SHP77 treated with DMSO at 0.1 percent for 48 hours (cell line): ENCODE data around the gene OSR1.

Experiments used
- DNase-seq: peaks from one replicate; lab custom pipeline; 2025; lab: John Stamatoyannopoulos, UW

The OSR1 gene

DNA sequence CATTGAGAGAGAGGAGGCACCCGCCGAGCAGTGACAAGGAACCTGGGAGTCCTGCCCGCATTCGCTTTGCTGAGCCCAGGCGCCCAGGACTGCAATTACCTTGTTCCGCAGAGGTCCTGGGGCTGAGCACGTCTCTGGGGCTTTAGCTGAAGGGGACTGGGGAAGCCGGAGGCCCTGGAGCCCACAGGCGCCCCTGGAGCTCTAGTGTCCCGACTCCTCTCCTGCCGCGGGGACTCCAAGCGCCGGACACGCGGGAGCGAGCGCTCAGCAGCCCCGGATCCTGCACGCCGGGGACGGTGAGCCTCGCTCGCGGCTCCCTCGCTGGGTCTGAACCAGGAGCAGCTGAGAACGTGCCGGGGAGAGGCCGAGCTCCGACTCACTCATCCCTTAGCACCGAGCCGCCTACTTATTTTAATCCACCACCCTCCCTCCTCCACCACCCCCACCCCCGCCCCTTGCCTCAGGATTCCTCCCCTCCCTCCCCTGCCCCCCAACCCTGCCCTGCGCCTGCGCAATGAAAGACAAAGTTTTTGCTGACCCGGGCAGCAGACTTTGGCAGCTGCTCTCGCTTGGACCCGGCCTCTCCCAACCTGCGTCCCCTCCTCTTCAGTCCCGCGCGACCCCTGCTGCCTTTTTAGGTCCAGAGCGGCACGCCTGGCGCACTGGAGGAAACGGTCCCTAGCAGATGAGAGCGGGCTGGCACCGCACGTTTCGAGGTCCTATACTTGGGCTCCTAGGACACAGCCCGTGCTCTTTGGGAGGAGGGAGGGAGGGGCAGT is at the start of gene OSR1:
OSR1 (minus strand) TSS at position 382 of the 779 bp plus-strand sequence. CDS start 4,818 bp downstream, outside the sequence.
- DNase-seq = no peak

DNA sequence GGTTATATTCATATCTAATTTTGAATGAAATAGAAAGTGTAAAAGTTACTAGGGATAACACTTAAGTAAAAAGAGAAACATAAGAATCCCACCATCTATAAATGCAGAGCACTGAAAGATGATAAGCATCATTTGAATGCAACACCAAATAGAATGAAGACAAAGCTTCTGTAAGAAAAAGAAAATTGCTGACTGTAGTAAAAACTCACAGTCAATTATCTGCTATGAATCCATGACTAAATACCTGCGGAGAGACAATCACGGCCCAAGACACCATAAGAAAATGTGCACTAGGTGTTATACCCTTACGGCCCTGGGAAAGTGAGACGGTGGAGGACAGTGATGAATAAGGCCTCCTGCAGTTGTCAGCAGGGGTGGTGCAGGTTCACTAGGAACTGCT is 45.4 kb upstream of the OSR1 start:
- DNase-seq = no peak

DNA sequence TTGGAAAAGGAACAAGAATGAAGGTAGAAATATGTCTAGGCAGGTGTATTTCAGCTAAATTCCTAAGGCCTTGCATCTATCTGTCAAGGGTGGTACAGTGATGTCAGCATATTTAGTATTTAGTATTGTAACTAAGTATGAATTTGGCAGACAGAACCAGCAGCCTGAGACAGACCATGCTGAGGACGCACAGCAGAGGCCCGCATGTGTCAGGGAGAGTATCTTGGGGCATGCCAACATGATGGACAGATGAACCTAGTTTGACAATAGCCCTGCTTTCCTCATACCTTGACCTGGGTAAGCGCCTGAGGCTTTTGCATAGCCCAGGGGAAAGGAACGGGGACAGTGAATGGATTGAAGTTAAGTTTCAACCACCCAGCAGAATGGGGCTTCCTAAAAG is 33.8 kb upstream of the OSR1 start:
- DNase-seq = no peak

DNA sequence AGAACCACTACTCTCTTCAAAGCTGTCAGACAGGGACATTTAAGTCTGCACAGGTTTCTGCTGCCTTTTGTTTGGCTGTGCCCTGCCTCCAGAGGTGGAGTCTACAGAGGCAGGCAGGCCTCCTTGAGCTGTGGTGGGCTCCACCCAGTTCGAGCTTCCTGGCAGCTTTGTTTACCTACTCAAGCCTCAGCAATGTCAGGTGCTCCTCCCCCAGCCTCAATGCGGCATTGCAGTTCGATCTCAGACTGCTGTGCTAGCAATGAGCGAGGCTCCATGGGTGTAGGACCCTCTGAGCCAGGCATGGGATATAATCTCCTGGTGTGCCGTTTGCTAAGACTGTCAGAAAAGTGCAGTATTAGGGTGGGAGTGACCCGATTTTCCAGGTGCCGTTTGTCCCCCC is 31.0 kb upstream of the OSR1 start:
- peak; percentile 7 for DNase-seq

DNA sequence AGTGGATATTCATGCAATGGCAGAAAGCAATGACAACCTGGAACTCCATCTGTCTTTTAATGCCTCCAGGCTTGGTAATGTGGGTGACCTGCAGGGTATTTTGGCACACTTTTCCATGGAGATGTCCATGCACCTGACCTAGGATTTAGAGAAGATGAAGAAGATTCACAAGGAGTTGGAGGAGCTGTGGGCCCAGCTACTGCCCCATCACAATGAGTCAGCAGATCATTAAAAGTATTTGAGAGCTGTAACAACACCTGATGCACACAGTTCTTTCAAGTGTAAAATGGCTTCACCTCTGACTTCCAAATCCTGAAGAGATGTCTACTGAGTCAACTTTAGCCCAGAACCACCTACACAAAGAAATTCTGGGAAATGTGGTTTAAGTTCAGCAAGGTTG is 22.1 kb upstream of the OSR1 start:
- DNase-seq = no peak

DNA sequence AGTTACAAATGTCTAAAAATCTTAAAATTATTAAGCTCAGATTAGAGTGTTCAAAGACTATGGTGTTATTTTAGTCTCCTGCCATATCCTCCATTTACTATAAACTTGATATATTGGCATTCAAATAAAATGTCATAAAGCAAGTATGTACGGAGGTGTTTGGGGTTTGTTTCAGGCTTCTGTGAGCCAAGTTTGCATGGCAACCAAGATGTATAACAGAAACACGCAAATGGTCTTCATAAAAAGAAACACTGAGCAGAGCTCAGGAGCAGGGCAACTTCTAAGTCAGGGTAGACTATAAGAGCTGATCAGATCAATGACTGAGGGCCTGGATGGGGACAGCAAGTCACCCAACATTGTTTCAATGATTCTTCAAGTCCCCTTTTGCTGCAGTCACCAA is 20.5 kb upstream of the OSR1 start:
- no peak for DNase-seq

DNA sequence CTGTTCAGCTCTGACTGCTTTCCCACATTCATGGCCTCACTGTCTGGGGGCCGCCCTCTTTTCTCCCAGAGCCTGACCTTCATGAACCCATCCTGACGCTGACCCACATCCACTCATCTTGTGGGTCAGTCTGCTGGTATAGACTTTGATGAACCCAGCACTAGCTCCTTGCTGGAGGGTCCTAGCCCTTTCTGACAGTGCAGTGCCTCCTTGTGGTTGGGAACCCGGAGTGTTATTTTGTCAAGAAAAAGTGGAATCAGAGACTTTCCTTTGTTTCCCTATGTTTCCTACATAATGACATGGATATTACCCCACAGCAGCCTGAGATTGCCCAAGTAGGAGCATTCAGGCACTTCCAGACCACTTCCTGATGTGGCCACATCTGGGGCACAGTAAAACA is 19.3 kb upstream of the OSR1 start:
- DNase-seq = no peak

DNA sequence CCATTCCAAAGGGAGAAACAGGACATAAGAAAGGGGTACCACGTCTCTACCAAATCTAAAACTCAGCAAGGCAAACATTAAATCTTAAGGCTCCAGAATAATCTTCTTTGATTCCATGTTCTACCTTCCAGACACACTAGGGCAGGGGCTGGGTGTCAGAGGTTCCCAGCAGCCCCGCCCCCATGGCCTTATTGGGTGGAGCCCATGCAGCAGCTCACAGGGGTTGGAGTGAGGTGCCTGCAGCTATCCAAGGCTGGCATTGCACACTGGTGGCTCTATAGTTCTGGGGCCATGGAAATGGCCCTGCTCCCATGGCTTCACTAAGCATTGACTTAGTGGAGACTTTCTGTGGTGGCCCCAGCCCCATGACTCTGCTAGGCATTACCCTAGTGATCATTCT is 14.9 kb upstream of the OSR1 start:
- no peak for DNase-seq

DNA sequence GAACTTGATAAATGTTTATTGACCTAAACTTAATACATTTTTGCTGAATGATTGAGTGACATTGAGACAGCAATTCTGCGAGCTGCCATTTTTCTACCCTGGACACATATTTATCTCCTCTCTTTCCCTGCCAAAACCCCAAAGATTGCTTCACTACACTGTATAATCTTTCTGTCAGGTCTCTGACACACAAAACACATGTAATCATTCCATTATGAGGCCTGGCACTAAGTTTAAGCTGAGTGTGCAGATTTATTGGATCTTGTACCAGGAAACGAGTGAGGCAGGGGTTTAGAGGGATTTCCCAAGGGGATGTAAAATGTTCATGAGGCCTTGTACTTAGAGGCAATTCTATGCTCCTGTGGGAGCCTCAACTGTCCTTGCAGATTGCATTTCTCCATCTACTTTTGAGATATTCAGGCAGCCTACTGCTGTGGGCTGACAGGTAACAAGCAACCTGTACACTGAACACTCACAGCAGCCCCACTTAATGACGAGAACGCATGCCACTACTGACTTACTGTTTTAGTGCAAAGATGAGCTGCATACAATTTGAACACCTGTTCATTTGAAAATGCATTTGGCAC is 13.7 kb upstream of the OSR1 start:
- DNase-seq = no peak

DNA sequence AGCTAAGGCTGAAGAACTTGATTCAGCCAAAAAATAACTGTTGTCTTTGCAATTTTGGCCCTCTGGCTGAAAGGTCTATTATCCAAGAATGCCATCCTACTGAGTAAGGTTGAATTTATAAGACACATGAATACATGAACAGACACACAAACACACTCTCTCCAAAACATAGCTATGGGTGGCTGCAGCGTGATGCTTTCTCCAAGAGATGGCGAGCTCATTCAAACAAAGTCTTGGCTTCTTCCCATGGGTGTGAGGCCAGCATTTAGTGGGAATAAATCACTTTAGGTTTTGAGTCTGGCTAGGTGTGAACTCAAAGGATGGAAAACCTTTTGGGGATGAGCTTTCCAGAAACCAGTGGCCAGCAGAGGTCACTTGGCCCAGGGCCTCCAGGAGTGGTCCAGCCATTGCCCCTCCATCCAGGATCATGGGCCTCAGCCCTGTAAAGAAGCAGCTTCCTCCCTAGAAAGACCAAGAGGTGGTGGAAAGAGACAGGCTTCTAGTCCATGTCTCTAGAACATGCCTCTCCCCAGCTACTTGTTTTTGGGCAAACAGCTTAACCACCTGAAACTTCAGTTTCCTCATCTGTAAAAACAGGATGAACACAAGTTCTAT is 11.0 kb upstream of the OSR1 start:
- no peak for DNase-seq

DNA sequence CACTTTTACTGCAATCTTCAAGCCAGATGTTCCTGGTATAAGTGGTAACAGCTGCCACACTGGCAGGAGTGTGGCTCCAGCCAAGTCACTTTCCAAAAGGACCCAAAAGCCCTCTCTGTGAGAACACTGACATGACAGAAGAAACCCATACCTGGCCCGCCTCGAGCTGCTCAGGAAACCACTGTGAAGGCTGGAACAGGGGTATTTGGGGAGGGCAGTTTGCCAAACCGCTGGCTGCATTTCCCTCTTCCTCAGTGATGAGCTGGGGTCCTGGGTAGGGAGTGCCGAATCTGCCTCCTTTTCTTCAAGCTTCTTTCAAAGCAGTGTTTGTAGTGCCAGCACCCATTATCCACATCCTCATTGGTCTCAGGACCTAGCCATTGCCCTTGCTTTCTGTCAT is 10.3 kb upstream of the OSR1 start:
- no peak for DNase-seq

DNA sequence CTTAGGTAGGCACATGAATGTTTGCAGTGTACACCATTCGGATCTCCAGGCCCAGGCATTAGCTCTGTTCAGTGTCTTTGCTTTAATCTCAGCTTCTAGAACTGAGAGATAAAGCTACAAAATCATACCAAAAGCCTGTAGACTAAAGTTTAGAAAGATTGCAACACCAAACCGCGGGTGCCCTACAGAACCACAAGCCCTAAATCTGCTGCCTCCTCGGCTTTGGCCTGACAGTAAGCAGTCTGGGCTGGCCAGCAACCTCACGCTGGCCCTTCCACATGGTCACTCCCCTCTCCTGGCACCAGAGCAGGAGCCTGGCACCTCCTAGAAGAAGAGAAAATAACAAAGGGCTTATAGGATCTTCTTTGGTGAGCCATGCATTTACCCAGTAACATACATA is 8.9 kb upstream of the OSR1 start:
- DNase-seq = no peak

DNA sequence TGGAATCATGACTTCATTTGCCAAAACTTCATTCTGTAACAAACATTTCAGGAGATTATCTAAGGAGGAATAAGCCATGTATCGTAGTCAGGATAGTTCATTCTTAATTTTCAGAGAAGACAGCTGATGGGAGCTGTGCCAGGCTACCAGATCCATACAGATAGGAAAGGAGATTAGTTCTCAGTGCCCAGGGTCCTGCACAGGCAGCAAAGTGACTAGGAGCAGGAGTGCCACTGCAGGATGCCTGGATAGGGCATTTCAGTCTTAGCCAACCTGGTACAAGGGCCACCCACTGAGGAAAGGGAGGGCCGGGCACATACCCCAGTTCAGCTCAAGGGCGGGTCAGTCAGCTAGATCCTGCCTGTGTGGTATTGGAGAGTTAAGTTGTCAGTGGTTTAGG is 6.7 kb upstream of the OSR1 start:
- no peak for DNase-seq

DNA sequence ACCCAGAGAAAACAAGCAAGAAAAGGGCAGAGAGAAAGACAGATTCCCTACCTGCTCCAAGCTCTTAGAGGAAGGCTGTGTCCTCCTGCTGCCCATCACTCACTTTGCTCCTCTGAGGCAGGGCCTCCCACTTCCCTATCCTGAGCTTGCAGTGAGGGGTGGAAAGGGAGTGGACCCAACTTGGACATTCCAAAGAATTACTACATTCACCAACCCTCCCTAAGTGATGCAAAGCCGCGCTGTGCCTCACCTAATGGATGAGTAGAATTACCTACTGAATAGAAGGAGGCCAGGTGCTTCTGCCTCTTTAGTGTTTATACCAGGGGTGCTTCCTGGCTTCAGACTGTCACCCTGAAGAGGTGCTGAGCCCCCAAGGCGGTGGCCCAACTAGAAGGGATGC is 5.6 kb upstream of the OSR1 start:
- DNase-seq = no peak

DNA sequence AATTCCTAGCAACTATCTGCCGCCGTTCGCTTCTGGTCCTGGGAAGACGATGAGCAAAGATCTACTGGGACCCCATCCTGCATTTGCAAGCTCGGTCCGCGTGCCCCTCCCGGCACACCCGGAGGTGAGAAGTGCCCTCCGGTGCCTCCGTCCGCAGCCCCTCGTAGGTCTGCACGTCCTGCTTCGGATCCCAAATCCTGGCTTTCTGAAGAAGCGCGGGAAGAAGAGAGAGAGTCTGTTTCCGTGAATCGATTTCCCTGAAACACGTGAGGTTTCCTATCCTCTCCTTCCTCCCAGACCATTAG is 5.0 kb upstream of the OSR1 start:
- DNase-seq = no peak

DNA sequence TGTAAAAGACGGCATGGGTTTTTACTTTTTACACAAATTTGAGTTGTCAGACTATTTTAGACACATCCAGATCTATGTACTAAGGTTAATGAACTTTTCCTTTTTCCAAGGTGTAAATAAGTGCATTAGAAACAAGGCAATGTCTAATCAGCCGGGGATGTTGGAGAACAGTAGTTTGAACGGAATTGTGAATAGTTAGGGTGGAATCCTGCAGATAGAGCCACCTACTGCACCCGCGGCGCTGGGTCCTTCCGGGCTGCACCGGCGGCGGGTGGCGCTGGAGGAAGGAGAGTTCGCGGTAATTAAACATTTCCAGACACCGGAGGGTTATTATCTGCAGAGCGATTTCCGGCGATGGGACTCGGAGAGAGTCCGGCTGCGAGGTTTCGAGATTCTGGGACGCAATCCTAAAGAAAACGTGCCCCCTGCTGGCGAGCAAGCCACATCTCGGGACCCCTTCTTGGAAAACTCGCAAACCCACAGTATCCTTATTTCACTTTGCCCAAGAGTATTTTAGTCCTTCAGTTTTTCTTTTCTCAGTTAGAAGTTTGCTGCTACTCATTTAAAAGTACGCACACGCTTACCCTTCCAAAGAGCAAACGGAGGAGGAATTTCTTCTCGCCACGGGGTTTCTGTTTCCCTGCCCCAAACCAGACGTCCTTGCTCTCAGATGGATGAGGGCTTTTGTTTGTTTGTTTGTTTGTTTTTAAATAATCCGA is 4.5 kb upstream of the OSR1 start:
- peak; percentile 70 for DNase-seq

DNA sequence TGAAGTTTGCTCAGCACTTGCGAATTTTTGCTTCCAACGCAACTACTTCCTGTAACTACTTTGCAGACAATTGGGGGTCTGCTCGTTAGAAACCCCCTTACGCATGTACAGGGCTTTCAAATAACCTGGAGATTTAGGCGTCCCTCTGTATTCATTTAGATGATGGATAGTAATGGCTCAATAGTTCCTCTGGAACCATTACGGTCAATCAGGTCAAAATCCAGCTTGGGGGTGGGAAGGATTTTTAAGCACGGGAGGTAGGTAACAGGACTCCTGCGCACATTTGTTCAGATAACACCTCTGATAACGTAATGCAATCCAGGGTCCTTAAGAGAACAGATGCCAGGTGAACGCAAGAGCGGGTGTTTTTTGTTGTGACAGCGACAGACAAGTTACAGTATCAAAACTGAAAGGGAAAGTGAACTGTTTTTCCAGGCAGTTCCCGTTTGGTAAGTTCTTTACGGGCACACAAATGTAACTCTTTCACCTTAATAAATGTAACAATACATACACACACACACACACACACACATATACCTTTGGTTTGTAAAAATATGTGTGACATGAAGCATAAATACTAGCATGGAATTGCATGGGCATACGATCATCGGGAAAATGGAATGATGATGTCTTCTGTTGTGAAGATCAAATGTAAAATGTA is 3.8 kb upstream of the OSR1 start:
- DNase-seq = no peak

DNA sequence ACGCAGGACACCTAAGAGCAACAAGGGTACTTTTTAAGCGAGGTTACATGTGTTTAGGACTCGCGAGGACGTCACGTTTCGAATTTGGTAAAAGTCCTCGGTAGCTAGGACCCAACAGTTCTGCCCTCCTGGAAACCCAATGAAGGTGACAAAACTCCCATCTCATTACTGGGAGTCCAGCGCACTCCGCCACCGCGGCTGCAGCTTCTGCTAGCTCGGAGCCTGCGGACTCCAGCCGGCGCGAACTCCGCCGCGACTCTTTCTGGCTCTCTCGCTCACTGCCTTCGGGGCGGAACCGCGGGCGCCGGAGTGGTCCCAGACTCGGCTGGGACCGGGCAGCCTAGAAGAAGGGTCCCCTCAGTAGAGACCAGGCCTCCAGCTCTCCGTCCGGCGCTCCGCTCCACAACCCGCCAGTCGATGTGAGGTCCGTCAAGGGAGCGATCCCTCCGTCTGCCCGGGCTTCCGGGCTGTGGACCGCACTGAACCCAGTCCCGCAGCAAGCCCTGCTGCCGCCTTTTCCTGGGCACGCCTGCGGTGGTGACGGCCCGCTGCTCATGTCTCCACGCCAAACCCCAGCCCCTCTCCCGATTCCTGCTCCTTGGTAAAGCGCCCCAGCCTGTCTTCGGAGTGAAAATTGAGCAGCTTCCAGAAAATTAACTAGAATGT is 3.0 kb upstream of the OSR1 start:
- DNase-seq = no peak

DNA sequence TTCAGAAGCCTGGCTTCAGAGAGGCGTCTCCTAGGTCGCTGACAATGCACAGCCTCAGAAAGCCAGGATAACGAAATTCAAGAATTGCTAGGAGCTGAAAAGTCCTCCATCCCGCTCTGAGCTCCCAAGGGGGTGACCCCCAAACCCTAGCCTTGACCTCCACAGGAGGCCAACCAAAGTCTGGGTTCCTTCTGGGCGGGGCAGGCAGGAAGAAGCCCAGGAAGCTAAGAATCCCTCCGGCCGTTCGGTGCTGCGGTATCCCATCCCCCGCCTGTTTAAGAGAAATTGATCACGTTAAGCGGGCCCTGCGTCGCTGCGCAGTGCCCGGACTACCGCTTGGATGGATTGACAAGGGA is 2.5 kb upstream of the OSR1 start:
- no peak for DNase-seq

DNA sequence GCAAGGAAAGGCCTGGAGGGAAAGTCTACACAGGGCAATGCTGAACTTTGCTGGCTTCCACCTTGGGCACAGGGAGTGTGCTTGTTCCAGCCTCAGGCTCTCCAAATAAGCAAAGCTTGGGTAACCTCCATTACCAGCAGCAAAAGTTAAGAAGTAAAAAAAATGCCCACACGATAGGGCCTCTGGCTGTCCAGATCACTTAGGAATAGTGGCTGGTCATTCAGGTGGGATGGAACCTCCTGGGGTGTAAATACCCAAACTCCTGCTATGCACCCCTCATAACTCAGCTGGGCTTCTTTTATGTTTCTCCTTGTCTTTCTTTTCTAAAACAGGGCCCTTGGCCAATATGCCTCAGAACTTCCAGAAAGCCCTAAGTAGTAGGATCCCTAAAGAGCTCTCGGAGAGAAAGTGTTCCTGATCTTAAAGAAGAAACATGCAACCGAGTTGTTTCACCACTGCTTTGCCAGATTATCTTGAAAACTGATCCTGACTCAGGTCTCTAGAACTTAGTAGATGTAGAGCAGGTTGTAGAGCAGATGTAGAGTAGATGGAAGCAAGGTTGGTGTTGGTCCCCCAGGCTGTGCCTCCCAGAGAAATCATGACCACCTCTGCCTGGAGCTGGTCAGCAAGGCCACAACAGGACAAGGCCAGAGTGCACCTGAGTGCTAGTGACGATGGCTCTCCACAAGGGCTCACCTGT is 2.0 kb upstream of the OSR1 start:
- DNase-seq = no peak

DNA sequence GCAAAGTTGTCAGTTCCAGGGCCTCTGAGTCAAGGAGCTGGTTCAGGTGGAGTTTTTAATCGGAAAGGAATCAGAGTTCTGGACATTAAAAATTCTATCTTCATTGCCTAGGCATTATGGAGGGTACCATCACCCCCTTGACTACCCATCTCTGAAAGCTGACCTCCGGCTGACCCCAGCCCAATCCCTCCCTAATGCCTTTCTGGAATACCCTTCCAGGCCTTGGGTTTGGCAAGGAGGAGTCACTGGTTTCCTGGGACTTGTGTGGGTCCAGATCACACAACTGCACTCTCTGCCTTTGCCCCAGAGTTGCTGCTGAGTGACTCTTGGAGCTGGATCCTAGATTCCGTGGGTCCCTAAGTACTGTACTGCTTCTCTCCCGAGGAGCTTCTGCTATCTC is 1.0 kb upstream of the OSR1 start:
- DNase-seq = no peak

DNA sequence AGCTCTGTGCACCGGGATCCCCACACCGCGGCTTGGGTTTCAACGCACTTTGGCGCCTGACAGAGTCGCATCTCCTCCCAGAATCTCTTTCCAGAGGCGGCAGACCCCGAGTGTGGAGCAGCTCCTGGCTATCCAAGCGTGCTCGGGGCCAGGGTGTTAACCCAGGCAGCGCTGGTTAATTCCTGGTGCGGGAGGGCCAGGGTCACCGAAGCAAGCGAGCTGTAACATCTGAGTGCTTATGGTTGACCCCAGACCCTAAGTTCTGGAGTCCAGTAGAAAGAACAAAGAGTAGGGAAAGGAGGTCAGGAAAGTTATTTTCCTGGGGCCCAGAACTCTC is 566 bp upstream of the OSR1 start:
- no peak for DNase-seq
